HG03175 (cell line): Measurements from ENCODE around the gene YAF2.
"Not testable (repeated sequence)": the region's sequence is repeated elsewhere in the genome, so short reads cannot be mapped to it uniquely, and the experiment has no call there.

Experiments used
- ATAC-seq: cut with Tn5 transposase; IDR thresholded peaks from one replicate; pipeline ENCODE4 v1.9.1; 2021; ENCODE audit warnings: mild to moderate bottlenecking, moderate library complexity; ENCODE audit not compliant: unreplicated experiment

The YAF2 gene

GRCh38 chr12:42255221-42255865, 17.3 kb upstream of the YAF2 start:
- ATAC-seq, result no peak

GRCh38 chr12:42252645-42253044, 14.6 kb upstream of the YAF2 start:
- not testable (repeated sequence) for ATAC-seq

DNA sequence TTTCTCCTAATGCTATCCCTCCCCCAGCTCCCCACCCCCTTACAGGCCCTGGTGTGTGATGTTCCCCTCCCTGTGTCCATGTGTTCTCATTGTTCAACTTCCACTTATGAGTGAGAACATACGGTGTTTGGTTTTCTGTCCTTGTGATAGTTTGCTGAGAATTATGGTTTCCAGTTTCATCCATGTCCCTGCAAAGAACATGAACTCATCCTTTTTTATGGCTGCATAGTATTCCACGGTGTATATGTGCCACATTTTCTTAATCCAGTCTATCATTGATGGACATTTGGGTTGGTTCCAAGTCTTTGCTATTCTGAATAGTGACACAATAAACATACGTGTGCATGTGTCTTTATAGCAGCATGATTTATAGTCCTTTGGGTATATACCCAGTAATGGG, 11.0 kb upstream of the YAF2 start:
- not testable (repeated sequence) for ATAC-seq

GRCh38 chr12:42240131-42240750, 2.2 kb upstream of the YAF2 start:
- ATAC-seq, result no peak

DNA sequence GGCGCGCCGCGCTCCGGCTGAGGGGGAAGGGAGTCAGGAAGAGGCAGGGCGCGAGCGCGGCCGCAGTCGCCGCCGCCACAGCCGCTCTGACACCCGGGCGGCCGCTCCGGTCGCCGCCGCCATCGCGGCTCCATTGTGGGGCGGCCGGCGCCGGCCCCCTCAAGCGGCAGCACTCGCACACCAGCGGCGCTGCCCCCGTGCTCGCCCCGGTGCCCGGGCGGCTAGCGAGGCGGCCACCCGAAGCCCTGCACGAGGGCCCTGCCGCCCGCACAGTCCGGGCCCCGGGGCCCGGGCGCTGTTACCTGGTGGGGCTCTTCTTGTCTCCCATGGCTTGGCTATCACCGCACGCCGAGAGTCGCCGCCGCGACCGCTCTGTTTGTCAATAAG, 202 bp downstream of the YAF2 start:
- ATAC-seq, result peak; percentile 23

DNA sequence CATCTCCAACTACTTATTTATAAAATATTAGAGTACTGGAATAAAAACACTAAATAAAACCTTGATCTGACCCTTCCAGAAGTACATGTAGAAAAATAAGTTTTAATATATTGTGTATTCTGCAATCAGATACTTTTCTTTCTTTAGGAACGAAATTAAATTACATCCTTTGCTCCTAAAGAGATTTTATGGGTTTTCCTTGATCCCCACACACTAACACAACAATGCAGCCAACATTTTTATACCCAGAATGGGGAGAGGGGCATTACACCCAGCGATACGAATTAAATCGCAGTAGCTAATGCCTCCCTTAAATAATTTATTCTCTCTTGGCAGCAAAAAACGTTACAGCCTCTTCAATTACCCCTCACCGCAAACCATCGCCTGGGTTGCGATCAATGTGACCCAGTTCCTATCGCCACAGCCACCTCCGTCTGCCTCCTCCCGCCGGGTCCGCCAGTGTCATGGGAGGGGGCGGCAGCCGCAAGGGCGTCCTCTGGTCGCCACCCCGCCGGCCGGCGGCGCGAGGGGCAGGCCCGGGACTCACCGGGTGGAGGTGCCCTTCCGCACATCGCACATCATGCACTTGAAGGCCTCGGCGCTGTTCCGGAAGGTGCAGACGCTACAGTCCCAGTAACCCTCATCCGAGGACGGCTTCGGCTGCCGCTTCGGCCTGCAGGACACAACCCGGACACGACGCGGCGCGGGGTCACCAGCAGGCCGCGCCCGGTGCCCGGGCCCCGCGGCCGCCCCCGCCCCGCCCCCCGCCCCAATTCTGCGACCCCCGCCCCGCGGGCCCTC, 796 bp downstream of the YAF2 start:
- ATAC-seq, result peak; percentile 86

DNA sequence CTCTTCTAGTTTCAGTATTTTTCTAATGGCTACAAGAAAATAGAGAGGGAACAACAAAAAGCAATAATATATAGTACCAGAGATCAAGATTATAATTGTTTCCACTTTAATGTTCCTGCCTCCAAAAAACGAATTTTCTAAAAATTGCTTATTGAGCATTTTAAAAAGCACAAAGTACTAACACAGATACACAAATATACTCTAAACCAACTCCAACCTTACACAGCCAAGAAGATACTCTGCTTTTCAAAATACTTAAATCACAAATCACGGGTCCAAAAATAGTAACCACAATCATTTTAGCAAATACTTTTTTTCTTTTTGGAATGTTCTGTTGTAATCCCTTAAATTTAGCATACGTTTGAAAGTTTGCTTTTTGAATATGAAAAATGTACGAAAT, 2.0 kb downstream of the YAF2 start:
- no peak for ATAC-seq

- ATAC-seq, result no peak
These were observed 2.6 kb downstream of the YAF2 start for GRCh38 chr12:42235426-42235825.

- ATAC-seq, result no peak
These were observed 3.1 kb downstream of the YAF2 start for GRCh38 chr12:42234970-42235369.

- not testable (repeated sequence) for ATAC-seq
These were observed 10.5 kb downstream of the YAF2 start for GRCh38 chr12:42227525-42227924.

GRCh38 chr12:42224501-42224900, 13.5 kb downstream of the YAF2 start:
- not testable (repeated sequence) for ATAC-seq

DNA sequence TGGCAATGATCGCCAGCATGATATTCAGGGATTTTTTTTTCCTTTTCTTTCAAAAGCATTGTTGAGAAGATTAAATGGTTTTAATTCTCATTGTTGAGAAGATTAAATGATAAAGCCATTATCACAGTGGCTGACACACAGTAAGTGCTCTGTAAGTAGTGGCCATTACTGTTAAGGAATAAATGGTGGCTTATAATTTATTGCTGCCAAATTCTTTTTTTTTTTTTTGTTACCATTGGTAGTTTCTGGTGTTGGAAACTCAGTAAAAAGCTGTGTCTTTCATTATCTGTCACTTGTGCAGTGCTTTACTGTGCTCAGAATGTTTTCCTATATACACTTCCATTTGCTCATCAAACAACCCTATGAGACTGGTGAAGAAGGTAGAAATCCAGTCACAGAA, 15.3 kb downstream of the YAF2 start:
- no peak for ATAC-seq

DNA sequence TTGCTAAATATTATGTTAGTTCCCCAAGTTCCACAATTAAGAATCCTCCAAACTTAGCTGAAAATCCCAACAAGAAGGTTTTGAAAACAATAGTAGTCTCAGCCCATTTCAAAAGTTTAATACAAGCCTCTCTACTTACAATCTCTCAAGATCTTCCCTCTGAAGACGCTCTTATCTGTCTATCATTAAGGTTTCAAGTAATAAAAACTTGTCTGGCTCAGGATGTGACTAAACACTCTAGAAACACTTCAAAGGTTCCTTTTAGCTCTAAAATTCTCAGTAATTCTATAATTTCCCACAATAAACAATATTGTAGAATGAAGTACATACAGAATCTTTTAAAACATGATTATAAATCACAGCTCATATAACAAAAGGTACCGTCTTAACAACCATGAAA, 16.3 kb downstream of the YAF2 start:
- no peak for ATAC-seq

GRCh38 chr12:42217656-42218055, 20.4 kb downstream of the YAF2 start:
- ATAC-seq, result no peak

DNA sequence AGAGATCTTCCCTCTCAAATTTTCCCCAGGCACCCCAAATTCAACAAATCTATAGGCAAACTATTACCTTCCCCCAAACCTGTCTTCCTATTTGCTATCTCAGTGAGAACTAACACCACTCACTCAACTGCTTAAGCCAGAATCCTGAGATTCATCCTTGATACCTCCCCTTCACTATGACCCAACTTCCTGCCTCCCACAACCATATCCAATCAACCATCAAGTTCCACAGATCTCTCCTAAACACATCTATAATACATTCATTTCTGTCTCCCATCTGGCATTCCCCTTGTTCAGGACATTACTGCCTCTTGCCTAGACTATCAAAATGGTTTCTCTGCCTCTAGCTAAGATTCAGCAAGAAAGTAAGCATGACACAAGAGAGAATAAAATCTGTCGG, 21.3 kb downstream of the YAF2 start:
- ATAC-seq, result no peak

DNA sequence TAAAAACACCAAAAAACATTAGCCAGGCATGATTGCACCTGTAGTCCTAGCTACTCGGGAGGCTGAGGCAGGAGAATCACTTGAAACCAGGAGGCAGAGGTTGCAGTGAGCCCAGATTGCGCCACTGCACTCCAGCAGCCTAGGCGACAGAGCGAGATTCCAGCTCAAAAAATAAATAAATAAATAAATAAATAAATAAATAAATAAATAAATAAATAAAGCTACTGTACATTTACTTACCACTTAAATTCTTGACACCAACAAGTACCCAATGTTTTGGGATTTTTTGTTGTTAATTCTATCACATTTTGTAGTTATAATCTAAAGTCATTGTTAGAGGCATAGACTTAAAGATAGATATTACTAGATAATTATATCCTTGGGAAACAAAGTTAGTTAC, 22.3 kb downstream of the YAF2 start:
- not testable (repeated sequence) for ATAC-seq

GRCh38 chr12:42213954-42214426, 24.1 kb downstream of the YAF2 start:
- no peak for ATAC-seq

DNA sequence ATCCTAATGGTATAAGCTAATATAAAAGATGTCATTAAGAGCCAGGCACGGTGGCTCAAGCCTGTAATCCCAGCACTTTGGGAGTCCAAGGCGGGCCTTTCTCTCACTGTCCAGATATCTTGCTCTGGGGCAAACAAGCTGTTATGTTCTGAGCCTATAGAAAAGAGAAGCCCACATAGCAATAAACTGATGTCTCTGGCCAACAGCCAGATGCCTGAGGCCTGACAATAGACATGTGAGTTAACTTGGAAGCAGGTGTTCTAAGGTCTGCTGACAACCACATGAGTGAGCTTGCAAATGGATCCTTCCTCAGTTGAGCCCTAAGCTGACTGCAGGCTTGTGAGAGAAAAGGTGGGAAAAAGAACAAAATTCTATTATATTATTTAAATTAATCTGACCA, 25.0 kb downstream of the YAF2 start:
- no peak for ATAC-seq

- ATAC-seq, result no peak
These were observed 29.5 kb downstream of the YAF2 start for GRCh38 chr12:42208574-42208973.

DNA sequence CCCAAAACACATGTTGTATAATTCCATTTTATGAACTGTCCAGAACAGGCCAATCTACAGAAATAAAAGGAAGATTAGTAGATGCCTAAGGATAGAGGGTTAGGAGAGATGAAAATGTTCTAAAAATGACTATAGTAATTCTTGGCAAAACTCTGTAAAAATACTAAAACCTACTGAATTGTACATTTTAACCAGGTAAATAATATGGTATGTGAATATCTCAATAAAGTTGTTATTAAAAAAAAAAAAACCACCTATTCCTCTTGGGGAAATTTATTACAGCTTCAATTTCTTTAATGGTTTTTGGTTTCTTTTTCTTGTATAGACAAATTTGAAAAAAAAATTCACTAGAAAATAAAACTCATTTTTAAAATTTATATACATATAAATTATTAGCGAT, 33.2 kb downstream of the YAF2 start:
- ATAC-seq, result no peak

DNA sequence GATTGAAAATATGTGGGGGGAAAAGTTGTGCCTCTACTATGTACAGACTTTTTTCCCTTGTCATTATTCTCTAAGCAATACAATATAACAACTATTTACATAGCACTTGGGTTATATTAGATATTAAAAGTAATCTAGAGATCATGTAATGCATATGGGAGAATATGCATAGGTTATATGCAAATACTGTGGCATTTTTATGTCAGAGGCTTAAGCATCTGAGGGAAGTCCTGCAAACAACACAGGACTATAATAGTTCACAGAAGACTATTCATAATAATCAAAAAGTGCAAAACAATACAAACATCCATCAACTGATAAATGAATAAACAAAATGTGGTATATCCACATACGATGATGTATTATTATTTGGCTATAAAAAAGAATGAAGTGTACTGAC, 33.7 kb downstream of the YAF2 start:
- ATAC-seq, result no peak

DNA sequence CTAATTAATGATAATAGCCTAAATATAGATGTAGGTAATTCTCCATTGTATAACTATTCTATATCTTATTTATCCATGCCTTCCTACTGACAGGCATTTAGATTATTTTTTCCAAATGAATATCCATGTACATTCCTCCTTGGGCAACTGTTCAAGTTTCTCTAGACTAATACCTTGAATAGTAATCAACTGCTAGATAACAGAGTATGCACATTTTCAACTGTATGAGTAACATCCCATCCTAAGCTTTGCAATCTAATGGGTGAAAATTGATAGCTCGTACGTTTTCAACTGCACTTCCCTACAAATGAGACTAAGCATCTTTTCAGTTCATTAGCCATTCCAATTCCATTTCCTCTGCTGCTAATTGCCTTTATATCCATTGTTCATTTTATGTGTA, 37.0 kb downstream of the YAF2 start:
- no peak for ATAC-seq
